Measurements from ENCODE around the gene USP24. TPM values are rescaled to one million over a fixed set of nuclear protein-coding genes. Genes with fewer than 3 reads are reported as not detected.

Gene USP24
- total RNA-seq, 4 donors from 2014 or later = 27.7 to 84.0 (median 30.2) TPM

DNA sequence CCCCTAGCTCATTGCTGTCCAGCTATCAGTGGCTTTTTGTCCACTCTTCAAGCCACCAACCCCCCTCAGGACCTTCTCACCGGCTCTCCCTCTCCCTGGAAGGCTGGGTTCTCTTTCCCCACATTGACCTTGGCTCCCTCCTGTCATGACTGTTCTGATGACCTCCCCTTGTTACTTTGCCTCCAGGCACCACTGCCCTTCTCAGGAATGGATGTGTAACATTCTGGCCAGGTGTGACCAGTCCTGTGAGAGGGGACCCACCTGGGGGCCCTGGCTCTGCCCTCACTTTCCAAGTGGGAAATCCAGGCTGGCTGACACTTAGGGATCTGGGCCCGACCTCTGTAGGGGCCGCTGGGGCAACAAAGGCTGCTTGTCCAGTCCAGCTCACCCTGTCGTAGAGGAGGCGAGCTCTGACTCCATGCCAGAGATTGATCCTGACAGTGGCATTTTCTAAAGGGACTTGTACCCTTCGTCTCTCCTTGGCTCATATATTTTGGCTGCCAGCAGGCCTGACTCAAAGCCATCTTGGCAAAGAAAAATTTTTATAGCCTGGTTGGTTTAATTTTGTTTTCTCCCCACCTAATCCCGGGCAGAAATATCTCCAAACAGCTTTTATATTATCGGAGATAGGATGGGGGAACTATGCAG is 37.9 kb upstream of the USP24 start:
- TF ChIP-seq, protein P1, sequence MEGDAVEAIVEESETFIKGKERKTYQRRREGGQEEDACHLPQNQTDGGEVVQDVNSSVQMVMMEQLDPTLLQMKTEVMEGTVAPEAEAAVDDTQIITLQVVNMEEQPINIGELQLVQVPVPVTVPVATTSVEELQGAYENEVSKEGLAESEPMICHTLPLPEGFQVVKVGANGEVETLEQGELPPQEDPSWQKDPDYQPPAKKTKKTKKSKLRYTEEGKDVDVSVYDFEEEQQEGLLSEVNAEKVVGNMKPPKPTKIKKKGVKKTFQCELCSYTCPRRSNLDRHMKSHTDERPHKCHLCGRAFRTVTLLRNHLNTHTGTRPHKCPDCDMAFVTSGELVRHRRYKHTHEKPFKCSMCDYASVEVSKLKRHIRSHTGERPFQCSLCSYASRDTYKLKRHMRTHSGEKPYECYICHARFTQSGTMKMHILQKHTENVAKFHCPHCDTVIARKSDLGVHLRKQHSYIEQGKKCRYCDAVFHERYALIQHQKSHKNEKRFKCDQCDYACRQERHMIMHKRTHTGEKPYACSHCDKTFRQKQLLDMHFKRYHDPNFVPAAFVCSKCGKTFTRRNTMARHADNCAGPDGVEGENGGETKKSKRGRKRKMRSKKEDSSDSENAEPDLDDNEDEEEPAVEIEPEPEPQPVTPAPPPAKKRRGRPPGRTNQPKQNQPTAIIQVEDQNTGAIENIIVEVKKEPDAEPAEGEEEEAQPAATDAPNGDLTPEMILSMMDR (IDR thresholded peaks at IDR 0.05) = no peak
- TF ChIP-seq EP300 (IDR thresholded peaks at IDR 0.05) = no peak
- no peak for TF ChIP-seq POLR2A (IDR thresholded peaks at IDR 0.05)
- no peak for TF ChIP-seq POLR2AphosphoS5 (IDR thresholded peaks at IDR 0.05)
- H3K36me3 ChIP-seq = no peaks in the 10 kb centered on the region
- 51% methylated on average over 7 of the region's 8 CpGs for WGBS
- H3K4me3 ChIP-seq = no peak overlapping the region
- H3K27me3 ChIP-seq = no peaks in the 10 kb centered on the region
- DNase-seq (ENCODE audit: low spot score in 2 of 2) = no peak
- H3K9me3 ChIP-seq = no peaks in the 10 kb centered on the region
- H3K4me1 ChIP-seq = no peaks in the 10 kb centered on the region
- no peak overlapping the region for H3K27ac ChIP-seq

- TF ChIP-seq POLR2A (IDR thresholded peaks at IDR 0.05) (no peak), EP300 (IDR thresholded peaks at IDR 0.05) (no peak), POLR2AphosphoS5 (IDR thresholded peaks at IDR 0.05) (no peak)
- TF ChIP-seq, protein P1 (IDR thresholded peaks at IDR 0.05) = no peak
- Histone ChIP-seq H3K9me3 (no peaks in the 10 kb centered on the region), H3K27me3 (no peaks in the 10 kb centered on the region), H3K27ac (no peak overlapping the region), H3K4me3 (no peak overlapping the region), H3K4me1 (no peaks in the 10 kb centered on the region), H3K36me3 (no peaks in the 10 kb centered on the region)
- DNase-seq (ENCODE audit: low spot score in 2 of 2) = no peak
- WGBS = 65% methylated on average over 4 of the region's 4 CpGs
These were observed 35.4 kb upstream of the USP24 start for GRCh38 chr1:55250399-55251075.

DNA sequence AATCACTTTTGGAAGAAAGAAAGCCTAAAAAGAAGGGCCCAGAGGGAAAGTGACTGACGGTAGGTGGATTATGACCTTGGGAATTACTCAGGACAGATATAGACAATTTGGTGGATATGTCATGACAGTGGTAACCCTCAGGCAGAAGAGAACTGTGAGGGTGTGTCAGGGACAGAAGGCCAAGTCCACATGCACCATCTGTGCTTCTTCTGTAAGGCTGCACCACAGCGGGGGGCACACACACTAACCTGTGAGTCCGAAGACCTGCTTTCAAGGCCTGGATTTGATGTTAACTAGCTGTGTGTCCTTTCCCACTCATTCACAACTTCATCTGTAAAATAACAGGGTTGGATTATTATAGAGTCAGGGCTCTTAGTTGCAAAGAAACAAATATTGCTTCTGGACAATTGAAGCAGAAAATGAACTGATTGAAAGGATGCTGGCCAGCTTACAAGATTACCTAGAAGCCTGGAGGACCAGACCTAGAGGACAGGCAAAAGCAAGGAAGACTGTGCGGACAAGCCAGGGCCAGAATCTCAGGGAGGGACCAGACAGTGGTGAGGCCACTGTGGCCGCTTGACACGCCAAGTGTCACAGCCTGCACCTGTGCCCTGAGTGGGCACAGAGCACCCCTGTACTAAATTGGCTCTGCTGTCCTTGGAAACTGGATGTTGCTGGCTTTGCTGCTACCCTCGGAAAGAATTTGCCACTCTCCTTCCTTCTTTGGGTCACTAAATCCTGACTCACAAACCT is 34.7 kb upstream of the USP24 start:
- Histone ChIP-seq H3K27ac (no peak overlapping the region), H3K9me3 (no peaks in the 10 kb centered on the region), H3K36me3 (no peaks in the 10 kb centered on the region), H3K27me3 (no peaks in the 10 kb centered on the region), H3K4me1 (no peaks in the 10 kb centered on the region), H3K4me3 (no peak overlapping the region)
- DNase-seq (ENCODE audit: low spot score in 2 of 2) = no peak
- WGBS = 75% methylated on average over 7 of the region's 7 CpGs
- TF ChIP-seq, protein P1 (IDR thresholded peaks at IDR 0.05) = no peak
- no peak for TF ChIP-seq POLR2AphosphoS5 (IDR thresholded peaks at IDR 0.05)
- no peak for TF ChIP-seq EP300 (IDR thresholded peaks at IDR 0.05)
- TF ChIP-seq POLR2A (IDR thresholded peaks at IDR 0.05) = no peak

DNA sequence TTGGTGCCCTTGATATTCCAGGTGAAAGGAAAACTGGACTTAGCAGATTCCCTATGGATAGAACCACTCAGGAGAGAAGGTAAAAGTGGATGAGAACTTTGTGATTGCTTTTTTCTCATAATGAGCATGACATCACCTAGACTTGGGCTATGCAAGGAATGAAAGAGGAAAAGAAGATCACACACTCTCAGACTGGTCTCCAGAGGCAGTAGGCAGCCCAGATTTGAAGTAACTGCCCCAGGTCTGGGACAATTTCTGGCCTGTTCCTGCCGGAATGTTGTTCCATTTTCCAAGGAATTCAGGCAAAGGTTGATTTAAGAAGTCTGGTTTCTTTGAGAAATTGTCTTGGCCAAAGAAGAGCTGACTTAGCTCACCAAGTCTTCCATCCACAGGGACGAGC is 31.7 kb upstream of the USP24 start:
- TF ChIP-seq, protein P1 (IDR thresholded peaks at IDR 0.05) = no peak
- TF ChIP-seq POLR2AphosphoS5 (IDR thresholded peaks at IDR 0.05) (no peak), EP300 (IDR thresholded peaks at IDR 0.05) (no peak), POLR2A (IDR thresholded peaks at IDR 0.05) (no peak)
- H3K9me3 ChIP-seq = no peaks in the 10 kb centered on the region
- WGBS = 97% methylated on average over 2 of the region's 2 CpGs
- no peaks in the 10 kb centered on the region for H3K27me3 ChIP-seq
- no peak for DNase-seq (ENCODE audit: low spot score in 2 of 2)
- no peaks in the 10 kb centered on the region for H3K4me1 ChIP-seq
- no peak overlapping the region for H3K27ac ChIP-seq
- H3K4me3 ChIP-seq = no peak overlapping the region
- H3K36me3 ChIP-seq = no peaks in the 10 kb centered on the region

GRCh38 chr1:55246331-55246730 is 31.2 kb upstream of the USP24 start:
- H3K9me3 ChIP-seq = no peaks in the 10 kb centered on the region
- no peaks in the 10 kb centered on the region for H3K27me3 ChIP-seq
- no peak for TF ChIP-seq POLR2AphosphoS5 (IDR thresholded peaks at IDR 0.05)
- no peak for TF ChIP-seq EP300 (IDR thresholded peaks at IDR 0.05)
- no peak for TF ChIP-seq POLR2A (IDR thresholded peaks at IDR 0.05)
- TF ChIP-seq, protein P1 (IDR thresholded peaks at IDR 0.05) = no peak
- H3K27ac ChIP-seq = no peak overlapping the region
- no peaks in the 10 kb centered on the region for H3K36me3 ChIP-seq
- DNase-seq (ENCODE audit: low spot score in 2 of 2) = no peak
- no peak overlapping the region for H3K4me3 ChIP-seq
- no peaks in the 10 kb centered on the region for H3K4me1 ChIP-seq
